ENCODE measurements around the gene SKIDA1.
"Not testable (repeated sequence)": the region's sequence is repeated elsewhere in the genome, so short reads cannot be mapped to it uniquely, and the experiment has no call there.

SKIDA1 gene

GRCh38 chr10:21525367-21526187 lies at the start of gene SKIDA1:
SKIDA1 (minus strand) TSS chr10:21525682; CDS start chr10:21517822, 7,860 bp downstream.
- DNase-seq (ENCODE audit: low read depth) = peak; percentile 79

- DNase-seq (ENCODE audit: low read depth) = not testable (repeated sequence)
These were observed 49.0 kb upstream of the SKIDA1 start for GRCh38 chr10:21574514-21574913.

DNA sequence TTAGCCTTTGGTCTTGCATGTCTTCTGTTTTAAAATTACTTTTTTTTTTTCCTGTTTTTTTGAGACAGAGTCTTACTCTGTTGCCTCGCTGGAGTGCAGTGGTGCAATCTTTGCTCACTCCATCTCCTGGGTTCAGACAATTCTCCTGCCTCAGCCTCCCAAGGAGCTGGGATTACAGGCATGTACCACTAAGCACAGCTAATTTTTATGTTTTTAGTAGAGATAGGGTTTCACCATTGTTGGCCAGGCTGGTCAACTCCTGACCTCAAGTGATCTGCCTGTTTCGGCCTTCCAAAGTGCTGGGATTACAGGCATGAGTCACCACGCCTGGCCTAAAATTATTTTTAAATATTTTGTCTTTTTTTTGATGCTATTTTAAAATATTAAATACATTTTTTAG lies 47.1 kb upstream of the SKIDA1 start:
- peak; percentile 66 for DNase-seq (ENCODE audit: low read depth)

GRCh38 chr10:21570761-21571521 lies 45.5 kb upstream of the SKIDA1 start:
- DNase-seq (ENCODE audit: low read depth) = no peak

DNA sequence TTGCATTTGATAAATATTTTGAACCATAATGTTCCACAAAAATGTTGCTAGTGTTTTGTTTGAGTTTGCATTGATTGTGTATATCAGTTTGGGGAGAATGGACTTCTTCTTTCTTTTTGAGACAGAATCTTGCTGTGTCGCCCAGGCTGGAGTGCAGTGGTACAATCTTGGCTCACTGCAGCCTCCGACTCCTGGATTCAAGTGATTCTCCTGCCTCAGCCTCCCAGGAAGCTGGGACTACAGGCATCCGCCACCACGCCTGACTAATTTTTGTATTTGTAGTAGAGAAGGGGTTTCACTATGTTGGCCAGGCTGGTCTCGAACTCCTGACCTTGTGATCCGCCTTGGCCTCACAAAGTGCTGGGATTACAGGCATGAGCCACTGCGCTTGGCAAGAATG lies 33.5 kb upstream of the SKIDA1 start:
- DNase-seq (ENCODE audit: low read depth) = not testable (repeated sequence)

- DNase-seq (ENCODE audit: low read depth) = no peak
These were observed 31.0 kb upstream of the SKIDA1 start for GRCh38 chr10:21556527-21556926.

- no peak for DNase-seq (ENCODE audit: low read depth)
These were observed 27.2 kb upstream of the SKIDA1 start for GRCh38 chr10:21552638-21553037.

DNA sequence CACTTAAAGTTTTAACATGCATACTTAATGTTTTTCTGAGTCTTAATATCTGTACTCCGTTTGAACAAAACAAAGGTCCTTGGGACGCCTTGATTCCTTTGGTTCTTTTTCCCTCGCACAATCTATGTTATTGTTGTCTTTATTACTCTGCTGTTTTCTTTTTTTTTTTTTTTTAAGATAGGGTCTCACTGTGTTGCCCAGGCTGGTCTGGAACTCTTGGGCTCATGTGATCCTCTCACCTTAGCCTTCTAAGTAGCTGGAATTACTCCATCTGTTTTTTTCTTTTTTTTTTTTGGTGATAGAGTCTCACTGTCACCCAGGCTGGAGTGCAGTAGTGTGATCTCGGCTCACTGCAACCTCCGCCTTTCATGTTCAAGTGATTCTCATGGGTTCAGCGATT lies 21.8 kb upstream of the SKIDA1 start:
- no peak for DNase-seq (ENCODE audit: low read depth)

GRCh38 chr10:21540701-21541100 lies 15.2 kb upstream of the SKIDA1 start:
- not testable (repeated sequence) for DNase-seq (ENCODE audit: low read depth)

DNA sequence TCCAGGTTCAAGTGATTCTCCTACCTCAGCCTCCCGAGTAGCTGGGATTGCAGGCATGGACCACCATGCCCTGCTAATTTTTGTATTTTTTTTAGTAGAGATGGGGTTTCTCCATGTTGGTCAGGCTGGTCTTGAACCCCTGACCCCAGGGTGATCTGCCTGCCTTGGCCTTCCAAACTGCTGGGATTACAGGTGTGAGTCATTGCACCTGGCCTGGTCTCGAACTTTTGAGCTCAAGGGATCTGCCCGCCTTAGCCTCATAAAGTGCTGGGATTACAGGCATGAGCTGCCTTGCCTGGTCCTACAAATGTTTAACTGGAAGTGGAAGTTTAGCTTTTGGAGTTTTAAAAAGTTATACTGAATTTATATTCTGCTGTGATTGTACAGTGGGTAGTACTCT lies 11.4 kb upstream of the SKIDA1 start:
- no peak for DNase-seq (ENCODE audit: low read depth)

DNA sequence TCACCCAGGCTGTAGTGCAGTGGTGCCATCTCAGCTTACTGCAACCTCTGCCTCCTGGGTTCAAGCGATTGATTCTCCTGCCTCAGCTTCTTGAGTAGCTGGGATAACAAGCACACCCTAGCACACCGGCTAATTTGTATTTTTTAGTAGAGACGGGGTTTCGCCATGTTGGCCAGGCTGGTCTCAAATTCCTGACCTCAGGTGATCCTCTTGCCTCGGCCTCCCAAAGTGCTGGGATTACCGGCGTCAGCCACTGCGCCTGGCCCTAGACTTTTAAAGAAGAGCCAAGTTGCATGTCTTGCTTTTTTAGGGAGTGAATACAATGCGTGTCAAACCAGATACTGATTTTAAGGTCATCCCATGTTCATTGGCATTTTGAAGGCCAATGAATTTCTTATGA lies 10.5 kb upstream of the SKIDA1 start:
- not testable (repeated sequence) for DNase-seq (ENCODE audit: low read depth)

DNA sequence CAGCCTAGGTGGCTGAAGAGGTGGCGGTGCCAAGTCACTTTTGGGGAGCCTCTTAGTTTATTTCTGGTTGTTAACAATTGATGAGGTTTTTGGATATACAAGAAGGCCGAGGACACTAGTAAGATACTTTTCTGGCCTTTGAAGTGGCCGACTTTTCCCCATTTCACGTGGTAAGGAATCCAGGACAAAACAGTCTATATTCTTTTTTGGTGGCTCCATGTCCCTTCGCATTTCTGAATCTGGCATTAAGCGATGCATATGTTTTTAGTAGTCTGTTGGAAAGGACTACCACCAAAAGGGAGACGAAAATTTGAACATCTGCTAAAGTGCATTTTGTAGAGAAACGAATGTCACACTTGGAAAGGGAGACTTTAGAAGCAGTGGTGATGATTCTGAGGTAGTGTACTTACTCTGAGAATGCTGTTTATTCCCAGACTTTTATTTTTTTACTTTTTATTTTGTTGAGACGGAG lies 10.0 kb upstream of the SKIDA1 start:
- peak; percentile 16 for DNase-seq (ENCODE audit: low read depth)

DNA sequence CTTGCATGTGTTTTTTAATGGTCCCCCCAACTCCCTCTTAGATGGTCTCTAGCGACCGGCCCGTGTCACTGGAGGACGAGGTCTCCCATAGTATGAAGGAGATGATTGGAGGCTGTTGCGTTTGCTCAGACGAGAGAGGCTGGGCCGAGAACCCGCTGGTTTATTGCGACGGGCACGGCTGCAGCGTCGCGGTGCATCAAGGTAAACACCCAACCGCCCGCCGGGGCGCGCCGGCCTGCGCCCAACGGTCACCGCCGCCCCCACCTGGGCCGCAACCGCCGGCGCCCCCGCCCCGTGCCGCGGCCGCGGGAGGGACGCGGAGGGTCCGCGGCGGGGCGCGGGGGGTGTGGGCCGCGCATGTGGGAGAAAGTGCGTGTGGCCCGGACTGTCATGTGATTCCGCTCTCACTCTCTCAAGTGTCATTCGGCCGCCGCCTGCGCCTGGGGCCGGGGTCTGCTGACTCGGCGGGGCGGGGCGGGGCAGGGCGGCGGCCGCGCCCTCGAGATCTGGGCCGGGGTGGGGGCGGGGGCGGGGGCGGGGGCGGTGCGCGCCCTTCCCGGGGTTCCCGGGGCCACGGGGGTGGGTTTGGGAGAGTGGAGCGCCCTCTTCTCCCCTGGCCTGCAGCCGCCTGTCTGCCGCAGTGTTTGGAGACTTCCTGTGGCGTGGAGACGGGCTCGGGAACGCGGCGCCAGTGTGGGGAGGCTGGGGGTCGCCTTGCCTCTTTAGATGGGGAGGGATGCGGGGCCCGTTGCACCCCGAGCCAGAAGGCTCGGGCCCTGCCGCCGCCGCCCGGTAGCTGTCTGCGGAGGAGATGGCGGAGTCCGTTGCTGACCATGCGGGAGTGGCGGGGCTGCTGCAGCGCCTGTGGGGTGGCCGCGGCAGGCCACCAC lies 9.4 kb upstream of the SKIDA1 start:
- DNase-seq (ENCODE audit: low read depth) = peak; percentile 59

- DNase-seq (ENCODE audit: low read depth) = no peak
These were observed 8.8 kb upstream of the SKIDA1 start for GRCh38 chr10:21534280-21534586.

DNA sequence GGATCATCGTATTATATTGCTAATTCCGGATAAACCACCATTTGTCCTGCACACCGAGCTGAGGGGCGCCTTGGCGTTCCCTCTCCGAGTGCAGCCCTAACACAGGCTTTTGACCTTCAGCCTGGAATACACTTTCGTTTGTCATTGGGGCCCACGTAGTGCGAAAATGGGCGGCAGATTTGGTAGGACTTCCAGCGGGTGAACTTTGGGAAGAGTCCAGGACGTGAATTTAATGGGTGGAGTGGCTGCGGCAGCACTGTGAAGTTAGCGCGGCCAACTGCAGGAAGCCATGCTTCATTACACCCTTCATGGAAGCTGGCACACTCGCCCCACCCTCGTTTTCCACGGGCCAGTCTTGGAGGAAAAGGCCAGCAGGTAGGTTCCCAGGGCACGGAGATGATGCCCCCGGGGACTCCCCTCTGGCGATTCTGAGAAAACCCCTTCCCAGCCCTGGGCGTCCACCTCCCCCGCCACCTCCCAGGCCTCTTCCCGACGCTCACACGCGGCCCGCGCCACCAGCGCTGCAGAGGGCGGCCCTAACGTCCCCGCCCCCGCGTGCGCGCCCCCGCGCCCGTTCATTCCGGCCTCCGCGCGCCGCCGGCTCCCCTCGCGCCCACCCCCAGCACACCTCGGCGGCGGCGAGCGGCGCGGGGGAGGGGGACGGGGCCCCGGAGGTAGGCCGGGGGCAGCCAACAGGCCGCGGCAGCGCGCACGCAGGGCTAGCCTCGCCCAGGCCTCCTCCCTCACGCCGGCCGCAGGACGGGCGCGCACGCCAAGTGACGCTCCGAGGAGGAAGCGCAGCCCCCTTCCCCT lies 8.2 kb upstream of the SKIDA1 start, which contains the start of gene MLLT10:
MLLT10 (plus strand) TSS at position 766 of the 813 bp plus-strand sequence. CDS start 413 bp downstream, outside the sequence.
- peak; percentile 95 for DNase-seq (ENCODE audit: low read depth)

GRCh38 chr10:21532694-21533466 lies 7.4 kb upstream of the SKIDA1 start:
- no peak for DNase-seq (ENCODE audit: low read depth)

GRCh38 chr10:21531164-21531563 lies 5.7 kb upstream of the SKIDA1 start:
- DNase-seq (ENCODE audit: low read depth) = no peak

DNA sequence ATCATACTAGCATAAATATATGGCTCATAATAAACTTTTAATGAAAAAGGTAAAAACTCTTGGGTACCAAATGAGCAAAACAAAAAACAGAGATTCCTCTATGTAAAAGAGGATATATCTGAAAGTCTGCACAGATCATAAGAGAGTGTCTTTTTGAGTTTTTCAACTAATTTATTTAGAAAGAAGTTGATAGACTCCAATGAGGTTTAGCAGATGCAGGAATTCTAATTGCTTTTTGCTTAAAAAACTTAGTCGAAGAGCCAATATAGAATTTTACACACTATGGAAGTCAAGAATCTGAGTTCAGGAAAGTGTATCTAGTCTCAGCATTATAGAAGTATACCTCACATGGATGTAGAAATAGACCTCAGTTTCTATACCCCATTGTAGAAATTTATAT lies 5.2 kb upstream of the SKIDA1 start:
- DNase-seq (ENCODE audit: low read depth) = no peak

DNA sequence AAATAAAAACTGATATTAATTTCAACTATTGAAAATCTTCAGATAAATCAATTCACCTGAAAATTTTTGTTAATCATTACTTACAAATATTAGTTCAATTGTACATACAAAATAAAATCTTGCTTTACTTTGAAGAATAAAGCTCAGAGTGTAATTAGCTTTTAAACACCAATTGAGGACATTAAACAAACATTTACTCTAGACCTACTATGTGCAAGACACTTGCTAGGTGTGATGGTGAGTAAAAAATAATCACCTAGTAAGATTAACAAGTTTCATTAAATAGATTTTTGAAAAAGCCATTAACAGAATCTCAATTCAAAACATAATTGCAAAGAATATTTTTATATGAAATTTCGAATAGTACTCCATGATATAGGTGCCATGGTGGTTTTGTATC lies 4.7 kb upstream of the SKIDA1 start:
- no peak for DNase-seq (ENCODE audit: low read depth)
